Neural cell (in vitro differentiated cells): ENCODE results near the gene ZDHHC8.

ENCODE experiments used
- CTCF ChIP-seq: fragments of 450-650 bp; IDR thresholded peaks from 2 replicates; pipeline ENCODE4 v1.5.1; 2014; ENCODE audit warnings: antibody characterized with exemption, mild to moderate bottlenecking, moderate library complexity; ENCODE audit not compliant: poor library complexity, severe bottlenecking
- EP300 ChIP-seq: fragments of 450-650 bp; conservative IDR thresholded peaks from 2 replicates; pipeline ENCODE4 v1.6.1; 2014; ENCODE audit warnings: antibody characterized with exemption, mild to moderate bottlenecking, moderate library complexity; ENCODE audit not compliant: poor library complexity, severe bottlenecking
- EZH2 ChIP-seq: fragments of 200-600, 300-800 bp; shearing (Covaris generic), sonication (generic); IDR thresholded peaks from 2 replicates; pipeline ENCODE4 v1.6.1; 2014; ENCODE audit warnings: antibody characterized with exemption, low read length, borderline replicate concordance, mild to moderate bottlenecking; ENCODE audit not compliant: insufficient read depth, poor library complexity, severe bottlenecking
- POLR2AphosphoS5 ChIP-seq: IDR thresholded peaks from 2 replicates; pipeline ENCODE4 v1.6.1; 2012
- REST ChIP-seq: IDR thresholded peaks from 2 replicates; pipeline ENCODE4 v1.6.1; 2012; ENCODE audit warnings: borderline replicate concordance
- SMC3 ChIP-seq: fragments of 450-650 bp; conservative IDR thresholded peaks from 2 replicates; pipeline ENCODE4 v1.6.1; 2014; ENCODE audit warnings: antibody characterized with exemption, mild to moderate bottlenecking, moderate library complexity; ENCODE audit not compliant: poor library complexity
- TAF1 ChIP-seq: IDR thresholded peaks from 2 replicates; pipeline ENCODE4 v1.6.1; 2012; ENCODE audit warnings: low read depth

GRCh38 chr22:20152464-20152890, 20.9 kb downstream of the ZDHHC8 start:
- TF ChIP-seq CTCF (no peak), EZH2 (no peak), TAF1 (no peak), REST (no peak), SMC3 (no peak), POLR2AphosphoS5 (no peak), EP300 (no peak)
